GM23338 (cell line): Measurements from ENCODE around the gene CPXM2. TPM values are rescaled to one million over a fixed set of nuclear protein-coding genes. Genes with fewer than 3 reads are reported as not detected.

Source experiments
- ATAC-seq: fragments of 200-7000 bp; cut with Tn5 transposase; 3 replicates; pipeline ENCODE4 v1.9.1; 2020
- DNase-seq: peaks from one replicate; pipeline ENCODE4 v3.0.0-alpha.2; 2015; ENCODE audit warnings: low spot score
- H2AFZ ChIP-seq: fragments of 200-600 bp; sonication (generic); 2 replicates; pipeline ENCODE4 v1.8.0; 2016; ENCODE audit warnings: antibody characterized with exemption, mild to moderate bottlenecking, moderate library complexity
- H3F3A ChIP-seq: fragments of 200-600 bp; sonication (generic); replicated peaks from 2 replicates; pipeline ENCODE4 v1.8.0; 2017; ENCODE audit warnings: antibody characterized with exemption, mixed run types, low read depth
- H3K27ac ChIP-seq: fragments of 200-600 bp; sonication (generic); 2 replicates; pipeline ENCODE4 v1.6.1; 2016; ENCODE audit warnings: low read depth
- H3K27me3 ChIP-seq: fragments of 200-600 bp; sonication (generic); 2 replicates; pipeline ENCODE4 v1.8.0; 2016; ENCODE audit warnings: mild to moderate bottlenecking, mixed run types, moderate library complexity; ENCODE audit not compliant: insufficient read depth
- H3K36me3 ChIP-seq: fragments of 200-600 bp; sonication (generic); 2 replicates; pipeline ENCODE4 v1.8.0; 2016; ENCODE audit warnings: mild to moderate bottlenecking; ENCODE audit not compliant: insufficient read depth
- H3K4me1 ChIP-seq: fragments of 200-600 bp; sonication (generic); 2 replicates; pipeline ENCODE4 v1.8.0; 2016; ENCODE audit warnings: mild to moderate bottlenecking, moderate library complexity; ENCODE audit not compliant: insufficient read depth
- H3K4me2 ChIP-seq: fragments of 200-600 bp; sonication (generic); 2 replicates; pipeline ENCODE4 v1.7.1; 2017; ENCODE audit warnings: mixed run types
- H3K4me3 ChIP-seq: fragments of 200-600 bp; sonication (generic); 2 replicates; pipeline ENCODE4 v1.6.1; 2016; ENCODE audit warnings: mixed run types
- H3K79me2 ChIP-seq: fragments of 200-600 bp; sonication (generic); replicated peaks from 2 replicates; pipeline ENCODE4 v1.8.0; 2017; ENCODE audit warnings: mild to moderate bottlenecking; ENCODE audit not compliant: insufficient read depth
- H3K9me2 ChIP-seq: fragments of 200-600 bp; sonication (generic); 2 replicates; pipeline ENCODE4 v1.8.0; 2017; ENCODE audit not compliant: insufficient read depth
- H4K20me1 ChIP-seq: fragments of 200-600 bp; sonication (generic); replicated peaks from 2 replicates; pipeline ENCODE4 v1.8.0; 2017; ENCODE audit warnings: mild to moderate bottlenecking; ENCODE audit not compliant: insufficient read depth
- H3K27ac Mint-ChIP-seq: 2 replicates; pipeline ENCODE4 v1.8.0; 2020; ENCODE audit warnings: inconsistent platforms, mild to moderate bottlenecking, moderate library complexity, mixed read lengths
- H3K27me3 Mint-ChIP-seq: 3 replicates; pipeline ENCODE4 v1.8.0; 2022; ENCODE audit warnings: low read depth, mild to moderate bottlenecking, moderate library complexity, mixed read lengths, inconsistent platforms; ENCODE audit not compliant: insufficient read depth, poor library complexity
- H3K36me3 Mint-ChIP-seq: 3 replicates; pipeline ENCODE4 v1.8.0; 2021; ENCODE audit warnings: low read depth, mild to moderate bottlenecking, inconsistent platforms, moderate library complexity, mixed read lengths
- H3K4me1 Mint-ChIP-seq: 3 replicates; pipeline ENCODE4 v1.8.0; 2020; ENCODE audit warnings: mild to moderate bottlenecking, inconsistent platforms, mixed read lengths
- H3K4me3 Mint-ChIP-seq: 3 replicates; pipeline ENCODE4 v1.8.0; 2021; ENCODE audit warnings: moderate library complexity, mild to moderate bottlenecking, inconsistent platforms, mixed read lengths
- H3K9me3 Mint-ChIP-seq: 3 replicates; pipeline ENCODE4 v1.8.0; 2020; ENCODE audit warnings: moderate library complexity, mild to moderate bottlenecking, inconsistent platforms, mixed read lengths
- EZH2phosphoT487 ChIP-seq: fragments of 200-600 bp; sonication (generic); IDR thresholded peaks from one replicate; pipeline ENCODE4 v1.8.1; 2018; ENCODE audit warnings: antibody characterized with exemption; ENCODE audit not compliant: unreplicated experiment
- NANOG ChIP-seq: IDR thresholded peaks from 2 replicates; pipeline ENCODE4 v1.6.1; 2016; ENCODE audit warnings: antibody characterized with exemption, borderline replicate concordance
- ZNF114 ChIP-seq: fragments of 250-450 bp; sonication (Bioruptor Pico); IDR thresholded peaks from 2 replicates; pipeline ENCODE4 v1.5.0; 2020; ENCODE audit warnings: mild to moderate bottlenecking, moderate library complexity
- ZNF331 ChIP-seq: fragments of 250-450 bp; sonication (Bioruptor Pico); IDR thresholded peaks from 2 replicates; pipeline ENCODE4 v1.5.0; 2020; ENCODE audit warnings: low read depth, mild to moderate bottlenecking, moderate library complexity
- polyA plus RNA-seq: library from polyadenylated mRNA; unstranded; fragments of >200 nt; fragmentation: Nextera tagmentation; extraction: Ambion mirVana; gene quantifications from 2 replicates; pipeline ENCODE4 v1.2.1, GENCODE V29; 2016
- total RNA-seq: library from RNA; depleted of rRNA; stranded (reverse); fragments of >200 nt; shearing (Covaris generic); gene quantifications from 2 replicates; pipeline ENCODE4 v1.2.3, GENCODE V29; 2014
- TF ChIP-seq, protein P1 (sequence below): IDR thresholded peaks from 2 replicates; pipeline ENCODE4 v1.6.1; 2016; ENCODE audit warnings: antibody characterized with exemption
- TF ChIP-seq, protein P2 (sequence below), 2 experiments: fragments of 200-600 bp in 1 of 2; sonication (generic) in 1 of 2; conservative IDR thresholded peaks; 2 replicates each; pipeline versions ENCODE4 v1.5.1 to v1.6.1; 2016 to 2017; ENCODE audit warnings: antibody characterized with exemption in 2 of 2, low read depth in 2 of 2, mild to moderate bottlenecking in 2 of 2, moderate library complexity in 1 of 2
- TF ChIP-seq, protein P3 (sequence below): fragments of 250-450 bp; sonication (Bioruptor Pico); IDR thresholded peaks from 2 replicates; pipeline ENCODE4 v1.5.0; 2020; ENCODE audit warnings: mild to moderate bottlenecking, moderate library complexity

Gene CPXM2
- total and polyA plus RNA-seq, 2 experiments from 2014 or later = 1.6 to 8.1 TPM

DNA sequence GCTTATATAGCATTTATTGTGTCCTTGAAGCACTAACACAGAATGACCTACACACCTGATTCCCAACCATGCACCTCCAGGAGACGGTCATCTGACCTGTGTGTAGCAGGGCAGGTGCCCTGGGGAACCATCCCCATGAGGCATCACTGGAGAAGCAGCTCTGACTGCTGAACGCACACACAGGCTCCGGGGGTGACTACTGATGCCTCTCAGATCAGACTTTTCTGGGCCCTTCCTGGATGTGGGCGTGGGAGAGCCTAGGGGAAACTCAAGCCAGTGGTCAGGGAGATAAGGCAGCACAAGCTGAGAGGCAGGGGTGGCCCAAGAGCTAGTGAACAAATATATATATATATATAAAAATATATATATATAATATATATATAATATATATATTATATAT, 37.6 kb downstream of the CPXM2 start:
- no peak overlapping the region for H3K27ac Mint-ChIP-seq
- peaks cover 6% of the 10 kb centered on the region for H3K4me1 Mint-ChIP-seq
- Histone ChIP-seq H4K20me1 (no peaks in the 10 kb centered on the region), H3K79me2 (no peaks in the 10 kb centered on the region), H3F3A (no peaks in the 10 kb centered on the region), H3K4me1 (no peaks in the 10 kb centered on the region), H3K27ac (no peak overlapping the region), H2AFZ (no peak overlapping the region), H3K4me3 (no peak overlapping the region), H3K27me3 (no peaks in the 10 kb centered on the region), H3K9me2 (no peaks in the 10 kb centered on the region), H3K4me2 (no peak overlapping the region), H3K36me3 (no peaks in the 10 kb centered on the region)
- H3K36me3 Mint-ChIP-seq = no peaks in the 10 kb centered on the region; the same call in 2 of the 3 replicates
- H3K9me3 Mint-ChIP-seq = no peaks in the 10 kb centered on the region
- TF ChIP-seq EZH2phosphoT487 = no peak
- no peak for TF ChIP-seq ZNF331 (CRISPR knock-in tag)
- no peak for TF ChIP-seq NANOG
- TF ChIP-seq, protein P1, sequence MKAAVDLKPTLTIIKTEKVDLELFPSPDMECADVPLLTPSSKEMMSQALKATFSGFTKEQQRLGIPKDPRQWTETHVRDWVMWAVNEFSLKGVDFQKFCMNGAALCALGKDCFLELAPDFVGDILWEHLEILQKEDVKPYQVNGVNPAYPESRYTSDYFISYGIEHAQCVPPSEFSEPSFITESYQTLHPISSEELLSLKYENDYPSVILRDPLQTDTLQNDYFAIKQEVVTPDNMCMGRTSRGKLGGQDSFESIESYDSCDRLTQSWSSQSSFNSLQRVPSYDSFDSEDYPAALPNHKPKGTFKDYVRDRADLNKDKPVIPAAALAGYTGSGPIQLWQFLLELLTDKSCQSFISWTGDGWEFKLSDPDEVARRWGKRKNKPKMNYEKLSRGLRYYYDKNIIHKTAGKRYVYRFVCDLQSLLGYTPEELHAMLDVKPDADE = no peak
- TF ChIP-seq ZNF114 (CRISPR knock-in tag) = no peak
- TF ChIP-seq, protein P2, sequence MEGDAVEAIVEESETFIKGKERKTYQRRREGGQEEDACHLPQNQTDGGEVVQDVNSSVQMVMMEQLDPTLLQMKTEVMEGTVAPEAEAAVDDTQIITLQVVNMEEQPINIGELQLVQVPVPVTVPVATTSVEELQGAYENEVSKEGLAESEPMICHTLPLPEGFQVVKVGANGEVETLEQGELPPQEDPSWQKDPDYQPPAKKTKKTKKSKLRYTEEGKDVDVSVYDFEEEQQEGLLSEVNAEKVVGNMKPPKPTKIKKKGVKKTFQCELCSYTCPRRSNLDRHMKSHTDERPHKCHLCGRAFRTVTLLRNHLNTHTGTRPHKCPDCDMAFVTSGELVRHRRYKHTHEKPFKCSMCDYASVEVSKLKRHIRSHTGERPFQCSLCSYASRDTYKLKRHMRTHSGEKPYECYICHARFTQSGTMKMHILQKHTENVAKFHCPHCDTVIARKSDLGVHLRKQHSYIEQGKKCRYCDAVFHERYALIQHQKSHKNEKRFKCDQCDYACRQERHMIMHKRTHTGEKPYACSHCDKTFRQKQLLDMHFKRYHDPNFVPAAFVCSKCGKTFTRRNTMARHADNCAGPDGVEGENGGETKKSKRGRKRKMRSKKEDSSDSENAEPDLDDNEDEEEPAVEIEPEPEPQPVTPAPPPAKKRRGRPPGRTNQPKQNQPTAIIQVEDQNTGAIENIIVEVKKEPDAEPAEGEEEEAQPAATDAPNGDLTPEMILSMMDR (conservative IDR thresholded peaks at IDR 0.05; ENCODE audit: low read depth in 2 of 2) = no peak
- TF ChIP-seq, protein P3, sequence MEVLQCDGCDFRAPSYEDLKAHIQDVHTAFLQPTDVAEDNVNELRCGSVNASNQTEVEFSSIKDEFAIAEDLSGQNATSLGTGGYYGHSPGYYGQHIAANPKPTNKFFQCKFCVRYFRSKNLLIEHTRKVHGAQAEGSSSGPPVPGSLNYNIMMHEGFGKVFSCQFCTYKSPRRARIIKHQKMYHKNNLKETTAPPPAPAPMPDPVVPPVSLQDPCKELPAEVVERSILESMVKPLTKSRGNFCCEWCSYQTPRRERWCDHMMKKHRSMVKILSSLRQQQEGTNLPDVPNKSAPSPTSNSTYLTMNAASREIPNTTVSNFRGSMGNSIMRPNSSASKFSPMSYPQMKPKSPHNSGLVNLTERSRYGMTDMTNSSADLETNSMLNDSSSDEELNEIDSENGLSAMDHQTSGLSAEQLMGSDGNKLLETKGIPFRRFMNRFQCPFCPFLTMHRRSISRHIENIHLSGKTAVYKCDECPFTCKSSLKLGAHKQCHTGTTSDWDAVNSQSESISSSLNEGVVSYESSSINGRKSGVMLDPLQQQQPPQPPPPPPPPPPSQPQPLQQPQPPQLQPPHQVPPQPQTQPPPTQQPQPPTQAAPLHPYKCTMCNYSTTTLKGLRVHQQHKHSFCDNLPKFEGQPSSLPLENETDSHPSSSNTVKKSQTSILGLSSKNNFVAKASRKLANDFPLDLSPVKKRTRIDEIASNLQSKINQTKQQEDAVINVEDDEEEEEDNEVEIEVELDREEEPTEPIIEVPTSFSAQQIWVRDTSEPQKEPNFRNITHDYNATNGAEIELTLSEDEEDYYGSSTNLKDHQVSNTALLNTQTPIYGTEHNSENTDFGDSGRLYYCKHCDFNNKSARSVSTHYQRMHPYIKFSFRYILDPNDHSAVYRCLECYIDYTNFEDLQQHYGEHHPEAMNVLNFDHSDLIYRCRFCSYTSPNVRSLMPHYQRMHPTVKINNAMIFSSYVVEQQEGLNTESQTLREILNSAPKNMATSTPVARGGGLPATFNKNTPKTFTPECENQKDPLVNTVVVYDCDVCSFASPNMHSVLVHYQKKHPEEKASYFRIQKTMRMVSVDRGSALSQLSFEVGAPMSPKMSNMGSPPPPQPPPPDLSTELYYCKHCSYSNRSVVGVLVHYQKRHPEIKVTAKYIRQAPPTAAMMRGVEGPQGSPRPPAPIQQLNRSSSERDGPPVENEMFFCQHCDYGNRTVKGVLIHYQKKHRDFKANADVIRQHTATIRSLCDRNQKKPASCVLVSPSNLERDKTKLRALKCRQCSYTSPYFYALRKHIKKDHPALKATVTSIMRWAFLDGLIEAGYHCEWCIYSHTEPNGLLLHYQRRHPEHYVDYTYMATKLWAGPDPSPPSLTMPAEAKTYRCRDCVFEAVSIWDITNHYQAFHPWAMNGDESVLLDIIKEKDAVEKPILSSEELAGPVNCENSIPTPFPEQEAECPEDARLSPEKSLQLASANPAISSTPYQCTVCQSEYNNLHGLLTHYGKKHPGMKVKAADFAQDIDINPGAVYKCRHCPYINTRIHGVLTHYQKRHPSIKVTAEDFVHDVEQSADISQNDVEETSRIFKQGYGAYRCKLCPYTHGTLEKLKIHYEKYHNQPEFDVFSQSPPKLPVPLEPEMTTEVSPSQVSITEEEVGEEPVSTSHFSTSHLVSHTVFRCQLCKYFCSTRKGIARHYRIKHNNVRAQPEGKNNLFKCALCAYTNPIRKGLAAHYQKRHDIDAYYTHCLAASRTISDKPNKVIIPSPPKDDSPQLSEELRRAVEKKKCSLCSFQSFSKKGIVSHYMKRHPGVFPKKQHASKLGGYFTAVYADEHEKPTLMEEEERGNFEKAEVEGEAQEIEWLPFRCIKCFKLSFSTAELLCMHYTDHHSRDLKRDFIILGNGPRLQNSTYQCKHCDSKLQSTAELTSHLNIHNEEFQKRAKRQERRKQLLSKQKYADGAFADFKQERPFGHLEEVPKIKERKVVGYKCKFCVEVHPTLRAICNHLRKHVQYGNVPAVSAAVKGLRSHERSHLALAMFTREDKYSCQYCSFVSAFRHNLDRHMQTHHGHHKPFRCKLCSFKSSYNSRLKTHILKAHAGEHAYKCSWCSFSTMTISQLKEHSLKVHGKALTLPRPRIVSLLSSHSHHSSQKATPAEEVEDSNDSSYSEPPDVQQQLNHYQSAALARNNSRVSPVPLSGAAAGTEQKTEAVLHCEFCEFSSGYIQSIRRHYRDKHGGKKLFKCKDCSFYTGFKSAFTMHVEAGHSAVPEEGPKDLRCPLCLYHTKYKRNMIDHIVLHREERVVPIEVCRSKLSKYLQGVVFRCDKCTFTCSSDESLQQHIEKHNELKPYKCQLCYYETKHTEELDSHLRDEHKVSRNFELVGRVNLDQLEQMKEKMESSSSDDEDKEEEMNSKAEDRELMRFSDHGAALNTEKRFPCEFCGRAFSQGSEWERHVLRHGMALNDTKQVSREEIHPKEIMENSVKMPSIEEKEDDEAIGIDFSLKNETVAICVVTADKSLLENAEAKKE (CRISPR knock-in tag) = no peak
- no peak for DNase-seq
- no peaks in the 10 kb centered on the region for H3K27me3 Mint-ChIP-seq
- ATAC-seq = no peak
- H3K4me3 Mint-ChIP-seq = no peak overlapping the region
